SH-SY5Y (cell line): Measurements from ENCODE around the gene OR2M7.

ENCODE experiments used
- GATA2 ChIP-seq: IDR thresholded peaks from 2 replicates; pipeline ENCODE4 v1.6.1; 2011; ENCODE audit warnings: mild to moderate bottlenecking, low read depth, low read length
- GATA3 ChIP-seq: IDR thresholded peaks from 2 replicates; pipeline ENCODE4 v1.6.1; 2011; ENCODE audit warnings: low read depth, mild to moderate bottlenecking, low read length, moderate library complexity

DNA sequence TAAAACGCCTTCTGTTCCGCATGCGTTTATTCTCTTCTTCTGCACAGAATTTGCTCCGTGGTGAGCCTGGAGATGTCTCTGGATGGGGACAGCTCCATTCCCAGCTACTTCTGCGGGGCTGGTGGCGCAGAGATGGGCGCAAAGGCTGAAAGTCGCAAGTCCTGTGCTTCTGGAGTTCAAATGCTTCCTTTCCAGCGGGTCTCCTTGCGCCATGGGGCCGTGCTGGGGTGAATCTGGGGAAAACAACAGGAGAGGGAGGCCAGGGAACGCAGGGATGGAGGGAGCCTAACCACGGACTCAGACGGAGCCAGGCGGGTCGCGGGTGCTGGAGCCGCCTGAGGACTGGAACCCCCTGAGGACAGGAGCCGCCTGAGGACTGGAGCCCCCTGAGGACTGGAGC is 18.3 kb downstream of the OR2M7 start:
- TF ChIP-seq GATA3 (no peak), GATA2 (no peak)
